GM12872 (cell line): ENCODE measurements around the gene SPATA2L.

Experiments used
- CTCF ChIP-seq: IDR thresholded peaks from 3 replicates; pipeline ENCODE4 v1.5.1; 2011; ENCODE audit warnings: low read depth, mild to moderate bottlenecking, low read length, moderate library complexity; ENCODE audit not compliant: insufficient read depth

SPATA2L gene

GRCh38 chr16:89716916-89717687 lies 15.6 kb upstream of the SPATA2L start:
- no peak for TF ChIP-seq CTCF

DNA sequence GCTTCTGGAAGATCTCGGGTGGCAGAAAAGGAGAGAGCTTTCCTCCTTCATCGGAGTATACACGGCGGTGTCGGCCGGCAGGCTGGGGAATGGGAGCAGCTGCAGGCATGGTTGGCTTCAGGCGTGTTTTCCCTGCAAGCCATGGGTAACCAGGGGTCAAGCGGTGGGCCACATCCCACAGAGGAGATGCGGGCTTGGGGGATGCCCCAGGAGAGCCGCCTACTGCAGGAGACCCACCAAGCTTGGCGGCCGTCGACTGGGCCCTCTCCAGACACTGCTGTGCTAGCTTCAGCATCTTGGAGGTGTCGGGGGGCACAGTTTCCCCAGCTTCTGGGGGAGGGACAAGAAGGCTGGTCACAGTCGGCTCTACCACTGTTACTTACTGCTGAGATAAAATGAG lies 15.0 kb upstream of the SPATA2L start:
- no peak for TF ChIP-seq CTCF

- no peak for TF ChIP-seq CTCF
Measured at GRCh38 chr16:89712274-89712781, 10.8 kb upstream of the SPATA2L start.

- no peak for TF ChIP-seq CTCF
Measured at GRCh38 chr16:89711601-89712273, 10.2 kb upstream of the SPATA2L start.

- no peak for TF ChIP-seq CTCF
Measured at GRCh38 chr16:89710709-89711564, 9.4 kb upstream of the SPATA2L start.

DNA sequence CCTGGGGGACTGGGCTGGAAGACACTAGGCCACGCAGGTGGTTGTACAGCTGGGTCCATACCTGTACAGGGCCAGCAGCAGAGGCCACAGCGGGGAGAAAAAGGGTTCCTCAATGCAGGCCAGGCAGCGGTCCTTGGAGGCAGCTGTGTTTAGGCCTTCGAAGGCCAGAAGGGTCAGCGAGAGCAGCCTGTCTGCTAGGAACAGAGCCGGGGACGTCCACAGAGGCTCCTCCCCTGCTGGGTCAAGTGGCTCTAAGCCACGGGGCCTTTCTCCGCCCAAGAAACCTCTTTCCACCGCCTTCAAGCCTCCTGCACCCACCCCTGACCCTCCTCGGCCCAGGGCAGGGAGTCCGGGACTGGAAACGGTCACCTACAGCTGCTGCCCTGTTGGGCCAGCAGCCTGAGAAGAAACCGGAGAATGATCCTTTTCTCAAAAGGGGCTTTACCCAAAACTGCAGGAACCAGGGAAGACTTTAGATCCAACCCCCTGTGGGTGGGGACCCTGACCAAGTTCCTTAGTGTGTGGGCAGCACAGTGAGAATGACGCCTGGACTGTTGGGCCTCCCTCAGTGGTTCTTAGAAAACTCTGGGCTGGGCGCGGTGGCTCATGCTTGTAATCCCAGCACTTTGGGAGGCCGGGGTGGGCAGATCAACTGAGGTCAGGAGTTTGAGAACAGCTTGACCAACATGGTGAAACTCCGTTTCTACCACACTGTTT lies 8.4 kb upstream of the SPATA2L start:
- no peak for TF ChIP-seq CTCF

- TF ChIP-seq CTCF, result no peak
Measured at GRCh38 chr16:89709166-89709565, 7.7 kb upstream of the SPATA2L start.
